WI38 (cell line): Measurements from ENCODE around the gene ZFHX3.

Experiments used
- H3K4me3 ChIP-seq: 2 replicates; pipeline ENCODE4 v1.5.1; 2011; ENCODE audit warnings: low read depth, mild to moderate bottlenecking, control low read depth, low read length
- TF ChIP-seq, protein P1 (sequence below): IDR thresholded peaks from 2 replicates; pipeline ENCODE4 v1.5.1; 2012; ENCODE audit warnings: low read depth, mild to moderate bottlenecking, control low read depth, low read length

Gene ZFHX3

DNA sequence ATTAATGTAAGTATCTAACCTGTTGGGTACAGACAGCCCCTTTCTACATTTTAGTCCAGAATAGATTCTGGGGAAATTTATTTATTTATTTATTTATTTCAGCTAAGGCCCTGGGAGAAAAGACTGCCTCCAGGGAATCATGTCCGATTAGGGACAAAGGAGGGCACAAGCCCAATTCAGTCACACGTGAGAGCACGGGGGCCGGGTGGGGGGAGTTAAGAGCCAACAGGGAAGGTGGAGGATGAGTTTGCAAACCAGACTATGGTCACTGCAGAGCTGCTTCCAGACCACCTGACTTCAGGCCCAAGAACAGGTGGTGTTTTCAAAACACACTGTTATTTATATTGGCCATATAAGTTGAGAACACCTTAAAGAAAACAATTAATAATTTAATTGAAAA is 1.6 kb upstream of the ZFHX3 start:
- TF ChIP-seq, protein P1, sequence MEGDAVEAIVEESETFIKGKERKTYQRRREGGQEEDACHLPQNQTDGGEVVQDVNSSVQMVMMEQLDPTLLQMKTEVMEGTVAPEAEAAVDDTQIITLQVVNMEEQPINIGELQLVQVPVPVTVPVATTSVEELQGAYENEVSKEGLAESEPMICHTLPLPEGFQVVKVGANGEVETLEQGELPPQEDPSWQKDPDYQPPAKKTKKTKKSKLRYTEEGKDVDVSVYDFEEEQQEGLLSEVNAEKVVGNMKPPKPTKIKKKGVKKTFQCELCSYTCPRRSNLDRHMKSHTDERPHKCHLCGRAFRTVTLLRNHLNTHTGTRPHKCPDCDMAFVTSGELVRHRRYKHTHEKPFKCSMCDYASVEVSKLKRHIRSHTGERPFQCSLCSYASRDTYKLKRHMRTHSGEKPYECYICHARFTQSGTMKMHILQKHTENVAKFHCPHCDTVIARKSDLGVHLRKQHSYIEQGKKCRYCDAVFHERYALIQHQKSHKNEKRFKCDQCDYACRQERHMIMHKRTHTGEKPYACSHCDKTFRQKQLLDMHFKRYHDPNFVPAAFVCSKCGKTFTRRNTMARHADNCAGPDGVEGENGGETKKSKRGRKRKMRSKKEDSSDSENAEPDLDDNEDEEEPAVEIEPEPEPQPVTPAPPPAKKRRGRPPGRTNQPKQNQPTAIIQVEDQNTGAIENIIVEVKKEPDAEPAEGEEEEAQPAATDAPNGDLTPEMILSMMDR: no peak
- H3K4me3 ChIP-seq: no peak overlapping the region

DNA sequence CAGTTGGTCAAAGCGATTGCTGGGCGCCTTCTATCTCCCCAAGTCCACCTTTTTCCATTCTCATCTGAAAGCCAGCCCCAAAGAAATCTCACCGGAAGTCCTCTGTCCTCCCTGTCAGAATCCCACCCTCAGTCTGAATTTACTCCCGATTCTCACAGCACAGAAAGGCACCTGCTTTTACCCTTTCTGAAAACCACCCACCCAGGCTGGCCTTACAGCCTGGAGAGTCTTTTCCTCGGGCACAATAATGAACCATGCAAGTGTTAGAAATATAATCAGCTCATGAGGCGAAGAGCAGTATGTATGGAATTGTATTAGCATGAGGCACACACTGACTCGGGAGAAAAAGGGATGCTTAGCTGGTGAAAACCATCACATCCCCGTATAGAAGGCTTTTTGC is 1.2 kb upstream of the ZFHX3 start:
- H3K4me3 ChIP-seq: peak overlapping the region; percentile 79
- TF ChIP-seq, protein P1: no peak

DNA sequence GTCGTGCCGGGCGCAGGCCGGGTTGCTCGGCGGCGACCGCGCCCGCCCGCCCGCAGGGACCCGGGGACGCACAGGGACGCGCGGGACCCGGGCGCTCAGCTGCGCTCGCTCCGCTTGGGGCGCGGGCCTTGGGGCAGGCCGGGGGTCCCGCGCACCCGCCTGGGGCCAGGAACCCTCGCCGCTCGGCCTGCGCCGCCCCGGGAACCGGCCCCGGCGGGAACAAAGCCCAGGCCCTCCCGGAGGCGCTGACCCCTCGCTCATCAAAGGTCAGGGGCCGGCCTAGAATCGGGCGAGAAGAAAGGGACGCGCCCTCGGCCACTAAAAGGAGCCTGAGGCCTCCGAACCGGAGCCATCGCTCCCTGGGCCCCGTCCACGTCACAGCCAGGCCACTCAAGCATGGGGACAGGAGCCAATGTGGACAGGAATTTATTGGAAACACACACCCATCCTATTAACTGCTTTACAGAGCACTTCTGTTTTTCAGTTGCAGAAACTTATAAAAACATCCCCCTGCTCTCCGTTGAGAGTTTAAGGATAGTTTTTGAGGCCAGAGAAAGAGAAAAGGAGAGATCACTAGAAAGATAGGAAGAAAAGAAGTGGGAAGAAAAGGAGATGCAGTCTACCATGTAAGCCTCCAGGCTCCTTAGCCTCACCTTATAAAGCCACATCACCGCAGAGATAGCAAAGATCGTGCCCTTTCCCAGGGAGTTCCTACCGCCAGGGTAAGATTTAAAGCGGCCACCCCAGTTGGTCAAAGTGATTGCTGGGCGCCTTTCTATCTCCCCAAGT is 558 bp upstream of the ZFHX3 start:
- TF ChIP-seq, protein P1: no peak
- peak overlapping the region; percentile 79 for H3K4me3 ChIP-seq

DNA sequence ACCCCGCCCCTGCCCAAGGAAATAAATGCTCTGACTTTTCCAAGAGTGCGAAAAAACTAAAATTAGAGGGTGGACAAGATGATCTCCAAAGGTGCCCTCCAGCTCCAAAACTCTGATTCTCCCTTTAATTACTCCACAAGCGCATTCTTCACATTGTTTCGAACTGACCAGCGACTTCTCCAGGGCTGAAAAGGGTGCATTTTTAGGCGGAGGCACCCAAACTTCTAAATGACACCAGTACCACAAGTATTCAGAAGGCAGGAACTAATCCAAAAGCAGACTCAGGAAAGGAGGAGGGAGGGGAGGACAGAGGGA is 750 bp downstream of the ZFHX3 start:
- TF ChIP-seq, protein P1: no peak
- peak overlapping the region; percentile 79 for H3K4me3 ChIP-seq

DNA sequence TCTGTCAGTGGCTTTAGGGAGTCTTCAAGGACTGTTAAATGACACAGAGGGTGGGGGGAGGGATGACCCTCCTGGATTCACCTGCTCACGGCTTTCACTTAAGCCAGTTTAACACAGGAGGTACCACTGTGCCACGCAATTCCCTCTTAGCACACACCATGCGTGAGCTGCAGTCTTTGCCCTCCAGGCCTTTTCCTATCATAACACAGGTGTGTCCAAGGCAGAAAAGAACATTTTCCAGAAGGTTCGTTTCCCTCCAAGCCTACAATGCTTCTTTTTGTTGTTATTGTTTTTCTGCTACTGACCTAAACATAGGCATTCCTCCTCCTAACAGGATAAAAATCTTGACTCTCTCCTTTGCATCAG is 1.1 kb downstream of the ZFHX3 start:
- H3K4me3 ChIP-seq: peak overlapping the region; percentile 79
- TF ChIP-seq, protein P1: no peak

DNA sequence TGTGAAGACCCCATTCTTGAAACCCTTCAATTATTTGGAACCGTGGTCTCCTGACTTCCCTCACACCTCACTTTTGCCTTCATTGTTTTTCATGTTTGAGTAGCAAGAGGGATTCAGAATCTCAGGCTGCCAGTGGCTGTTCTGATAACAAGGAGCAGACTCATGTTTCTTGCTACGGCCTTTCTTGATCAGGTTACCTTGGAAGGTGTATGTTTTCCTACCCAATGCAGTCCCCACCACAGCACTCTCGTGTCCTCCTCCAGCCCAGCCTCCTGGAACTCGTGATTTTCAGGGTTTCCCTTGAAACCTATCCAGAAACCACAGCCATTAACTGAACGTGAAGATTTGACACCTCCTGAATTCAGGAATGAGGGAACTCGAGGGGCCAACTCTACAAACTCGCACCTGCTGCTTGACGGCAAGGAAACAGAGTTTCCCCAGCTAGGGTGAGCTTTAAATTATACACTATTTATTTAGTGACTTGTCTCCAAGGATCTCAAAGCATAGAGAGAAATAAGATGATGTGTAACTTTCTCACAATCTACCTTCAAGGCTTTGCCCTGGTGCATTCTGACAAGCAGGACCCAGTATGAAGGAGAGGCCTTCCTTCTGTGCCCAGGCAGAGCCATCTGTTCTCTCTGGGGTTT is 1.6 kb downstream of the ZFHX3 start:
- peak overlapping the region; percentile 79 for H3K4me3 ChIP-seq
- TF ChIP-seq, protein P1: no peak

DNA sequence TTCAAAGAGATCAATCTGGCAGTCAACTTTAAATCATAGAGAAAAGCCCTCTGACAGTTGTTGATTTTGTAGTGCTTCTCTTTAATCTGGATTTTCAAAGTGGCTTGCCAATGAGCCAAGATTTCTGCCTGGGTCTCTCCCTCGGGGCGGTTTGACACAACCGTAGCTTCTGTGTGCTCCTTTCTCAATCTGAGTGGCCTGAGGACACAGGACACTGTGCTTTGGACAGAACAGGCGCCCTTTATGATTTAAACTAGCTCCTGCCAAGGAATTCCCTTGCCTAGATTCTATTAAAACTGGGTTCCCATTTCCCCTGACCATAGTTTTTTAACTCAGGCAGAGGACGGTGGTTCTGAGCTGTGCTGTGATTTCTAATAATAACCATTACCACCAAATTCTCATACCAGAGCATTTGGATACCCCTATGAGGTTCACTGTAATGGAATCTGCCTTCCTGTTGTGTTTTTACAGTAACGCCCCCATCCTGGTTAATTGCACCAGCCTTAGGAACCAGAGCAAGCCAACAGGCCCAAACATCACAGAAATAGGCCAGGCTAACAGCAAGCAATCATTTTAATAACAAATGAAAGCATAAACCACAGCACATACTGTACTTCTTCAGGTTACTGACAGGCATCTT is 4.0 kb downstream of the ZFHX3 start:
- no peak overlapping the region for H3K4me3 ChIP-seq
- TF ChIP-seq, protein P1: no peak
